ENCODE data around the gene PPP2R2C.

The PPP2R2C gene

DNA sequence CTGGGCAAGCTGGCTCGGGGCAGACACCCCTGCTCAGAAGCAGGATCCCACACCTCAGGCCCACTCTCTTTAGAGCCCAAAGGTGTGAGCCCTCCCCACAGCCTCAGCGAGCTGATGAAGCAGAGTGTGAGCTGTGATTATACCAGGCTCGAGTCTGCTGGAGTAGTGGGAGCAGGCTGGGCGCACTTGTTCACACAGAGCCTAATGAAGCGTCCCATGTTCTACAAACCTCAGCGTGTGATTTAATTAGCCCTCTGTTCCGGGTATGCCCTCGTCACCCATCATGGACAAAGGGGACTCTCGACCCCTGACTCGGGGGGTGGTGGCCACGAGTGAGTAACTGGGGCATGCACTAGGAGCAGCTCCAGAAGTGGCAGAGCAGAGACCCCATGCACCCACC lies 62.3 kb downstream of the PPP2R2C start:
- Mint-ChIP-seq H3K9me3 (no peaks in the 10 kb centered on the region), H3K4me3 (no peak overlapping the region), H3K36me3 (ENCODE audit: low read depth) (no peaks in the 10 kb centered on the region), H3K27ac (no peak overlapping the region), H3K27me3 (peaks cover 11% of the 10 kb centered on the region), H3K4me1 (ENCODE audit: low read depth) (no peaks in the 10 kb centered on the region)
- intact Hi-C loops (cut with micrococcal nuclease) = no loop called here

DNA sequence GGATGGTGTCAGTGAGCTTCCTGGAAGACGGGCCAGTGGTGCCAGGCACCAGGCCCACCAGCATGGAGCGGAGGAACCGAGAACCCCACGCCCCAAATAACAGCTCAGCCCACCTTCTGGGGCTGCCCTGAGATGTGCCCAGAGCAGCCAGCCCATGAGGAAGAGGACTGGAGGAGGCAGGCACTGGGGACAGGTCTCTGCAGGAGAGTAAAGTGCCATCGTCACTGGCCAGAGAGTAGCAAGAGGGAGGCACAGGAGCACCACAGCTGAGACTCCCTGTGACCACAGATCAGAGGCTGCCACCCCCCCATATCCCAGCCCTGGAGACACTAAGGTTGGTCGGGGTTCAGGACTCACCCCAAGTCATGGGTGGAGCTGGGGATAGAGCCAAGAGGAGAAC lies 63.0 kb downstream of the PPP2R2C start:
- intact Hi-C loops (cut with micrococcal nuclease) = no loop called here
- no peaks in the 10 kb centered on the region for H3K36me3 Mint-ChIP-seq (ENCODE audit: low read depth)
- H3K4me1 Mint-ChIP-seq (ENCODE audit: low read depth) = no peaks in the 10 kb centered on the region
- no peak overlapping the region for H3K27ac Mint-ChIP-seq
- H3K4me3 Mint-ChIP-seq = no peak overlapping the region
- H3K27me3 Mint-ChIP-seq = peaks cover 18% of the 10 kb centered on the region
- no peaks in the 10 kb centered on the region for H3K9me3 Mint-ChIP-seq

DNA sequence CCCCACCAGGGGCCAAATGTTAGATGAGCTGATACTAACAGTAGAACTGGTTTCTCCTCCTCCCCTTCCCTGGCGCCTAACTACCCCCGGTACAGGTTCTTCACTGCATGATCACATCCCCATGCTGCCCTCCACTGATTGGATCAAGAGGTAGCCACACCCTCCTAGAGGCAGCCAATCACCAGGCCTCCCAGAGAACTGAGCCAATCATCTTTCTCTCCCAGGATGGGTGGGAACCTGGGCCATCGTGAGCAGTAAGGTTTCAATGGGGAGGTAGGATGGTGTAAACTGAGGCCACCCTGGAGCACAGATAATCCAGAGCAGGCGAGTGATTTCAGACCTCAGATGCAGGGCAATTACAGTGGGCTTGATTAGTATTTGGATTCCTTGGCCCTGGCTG lies 64.2 kb downstream of the PPP2R2C start:
- Mint-ChIP-seq H3K4me1 (ENCODE audit: low read depth) (no peaks in the 10 kb centered on the region), H3K9me3 (no peaks in the 10 kb centered on the region), H3K4me3 (no peak overlapping the region), H3K27me3 (peaks cover 27% of the 10 kb centered on the region), H3K36me3 (ENCODE audit: low read depth) (no peaks in the 10 kb centered on the region), H3K27ac (no peak overlapping the region)
- intact Hi-C loops (cut with micrococcal nuclease) = no loop called here

DNA sequence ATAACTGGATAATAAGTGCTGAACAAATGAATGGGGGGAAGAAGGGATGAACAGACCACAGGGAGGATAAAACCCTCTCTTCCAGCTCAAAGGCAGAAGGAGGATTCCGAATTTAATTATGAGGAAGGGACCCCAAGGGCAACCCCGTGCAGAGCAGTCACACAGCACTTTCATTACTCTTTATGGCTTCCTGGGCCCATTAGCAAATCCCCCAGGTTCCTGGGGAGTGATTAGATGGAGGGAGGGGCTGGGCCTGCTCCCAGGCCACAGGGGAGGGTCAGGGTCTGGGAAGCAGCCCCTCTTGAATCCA lies 67.1 kb downstream of the PPP2R2C start:
- Mint-ChIP-seq H3K27me3 (peaks cover 40% of the 10 kb centered on the region), H3K4me1 (ENCODE audit: low read depth) (no peaks in the 10 kb centered on the region), H3K4me3 (no peak overlapping the region), H3K27ac (no peak overlapping the region), H3K36me3 (ENCODE audit: low read depth) (no peaks in the 10 kb centered on the region), H3K9me3 (no peaks in the 10 kb centered on the region)
- intact Hi-C loops (cut with micrococcal nuclease) = no loop called here

DNA sequence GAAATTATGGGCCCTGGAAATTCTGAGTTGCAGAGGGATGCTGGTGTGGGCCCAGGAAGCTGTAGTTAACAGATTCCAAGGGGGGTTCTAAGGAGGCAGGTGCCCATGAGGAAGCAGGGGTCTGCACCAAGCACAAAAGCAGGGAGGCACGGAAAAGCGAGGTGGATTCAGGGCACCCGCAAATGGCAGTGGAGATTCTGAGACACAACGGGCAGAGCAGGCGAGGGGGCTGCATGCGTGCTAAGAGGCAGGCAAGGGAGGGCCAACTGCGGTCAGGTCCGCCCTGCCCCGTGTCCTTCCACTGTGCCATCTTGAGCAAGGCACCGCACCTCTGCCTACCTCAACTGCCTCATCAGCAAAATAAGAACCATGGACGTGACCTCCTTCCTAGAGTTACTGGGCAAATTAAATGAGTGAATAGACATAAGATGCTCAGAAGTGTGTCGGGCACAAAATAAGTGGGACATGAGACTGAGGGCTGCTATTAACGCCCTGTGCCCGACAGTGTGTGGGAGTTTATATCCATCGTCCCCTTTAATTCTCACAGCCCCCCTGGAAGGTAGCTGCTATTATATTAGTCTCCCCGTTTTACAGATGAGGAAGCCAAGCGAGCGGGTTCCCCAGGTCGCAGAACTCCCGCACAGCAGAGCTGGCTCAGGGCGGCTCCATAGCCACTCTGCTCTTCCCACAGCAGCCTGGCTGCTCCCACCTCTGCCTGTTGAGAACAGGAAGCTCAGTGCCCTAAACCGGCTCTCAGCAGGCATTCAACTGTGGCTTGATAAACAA lies 67.6 kb downstream of the PPP2R2C start:
- intact Hi-C loops (cut with micrococcal nuclease) = no loop called here
- Mint-ChIP-seq H3K9me3 (no peaks in the 10 kb centered on the region), H3K4me3 (no peak overlapping the region), H3K36me3 (ENCODE audit: low read depth) (no peaks in the 10 kb centered on the region), H3K27ac (no peak overlapping the region), H3K4me1 (ENCODE audit: low read depth) (no peaks in the 10 kb centered on the region), H3K27me3 (peaks cover 40% of the 10 kb centered on the region)

DNA sequence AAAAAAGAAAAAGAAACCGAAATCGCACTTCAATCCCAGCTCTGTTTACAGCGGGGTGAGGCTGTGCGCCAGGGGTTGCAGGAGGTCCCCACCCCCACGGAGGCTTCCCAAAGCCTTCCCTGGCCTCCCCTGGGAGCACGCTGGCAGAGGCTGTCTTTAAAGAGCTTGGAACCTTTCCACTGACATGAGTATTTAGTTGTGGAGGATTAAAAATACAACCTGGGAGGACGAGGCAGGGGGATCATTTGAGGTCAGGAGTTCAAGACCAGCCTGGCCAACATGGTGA lies 69.1 kb downstream of the PPP2R2C start:
- intact Hi-C loops (cut with micrococcal nuclease) = no loop called here
- Mint-ChIP-seq H3K9me3 (no peaks in the 10 kb centered on the region), H3K4me1 (ENCODE audit: low read depth) (no peaks in the 10 kb centered on the region), H3K4me3 (no peak overlapping the region), H3K27ac (no peak overlapping the region), H3K27me3 (peaks cover 41% of the 10 kb centered on the region), H3K36me3 (ENCODE audit: low read depth) (no peaks in the 10 kb centered on the region)

DNA sequence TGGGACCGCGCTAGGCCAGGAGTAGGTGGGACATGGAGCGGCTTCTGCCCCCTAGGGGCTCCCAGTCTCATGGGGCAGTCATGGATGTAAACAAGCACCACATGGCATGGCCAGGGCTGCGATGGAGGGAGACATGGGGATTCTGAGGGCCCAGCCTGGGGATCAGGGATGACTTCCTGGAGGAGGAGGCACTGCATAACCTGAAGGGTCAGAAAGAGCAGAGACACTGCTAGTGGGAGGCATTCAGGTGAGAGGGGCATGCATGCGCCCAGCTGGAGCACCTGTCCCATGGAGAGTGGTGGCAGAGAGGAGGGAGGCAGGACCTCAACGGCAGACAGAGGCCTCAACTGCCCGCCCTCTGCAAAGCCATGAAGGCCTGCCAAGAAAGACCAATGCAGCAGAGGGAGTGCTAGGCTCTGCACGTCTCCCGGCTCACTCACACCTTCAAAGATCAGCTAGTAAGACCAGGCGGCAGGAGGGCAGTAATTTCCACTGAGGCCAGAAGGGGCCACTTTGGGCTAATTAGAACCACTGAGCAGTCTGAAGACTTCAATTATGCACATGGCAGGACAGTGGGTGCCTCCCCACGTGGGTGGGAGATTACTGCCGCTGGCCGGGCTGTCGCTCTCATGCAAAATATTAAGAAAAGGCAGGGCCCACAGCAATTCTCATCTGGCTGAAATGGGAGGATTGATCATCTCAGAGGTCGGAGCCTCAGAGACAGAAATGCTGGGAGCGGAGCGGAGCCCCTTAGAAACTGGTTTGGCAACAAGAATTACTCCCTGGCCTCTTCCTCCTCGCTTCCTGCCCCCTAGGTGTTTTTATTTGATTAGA lies 69.6 kb downstream of the PPP2R2C start:
- H3K4me3 Mint-ChIP-seq = no peak overlapping the region
- H3K27ac Mint-ChIP-seq = no peak overlapping the region
- no peaks in the 10 kb centered on the region for H3K4me1 Mint-ChIP-seq (ENCODE audit: low read depth)
- peaks cover 41% of the 10 kb centered on the region for H3K27me3 Mint-ChIP-seq
- no peaks in the 10 kb centered on the region for H3K36me3 Mint-ChIP-seq (ENCODE audit: low read depth)
- intact Hi-C loops (cut with micrococcal nuclease) = no loop called here
- no peaks in the 10 kb centered on the region for H3K9me3 Mint-ChIP-seq

DNA sequence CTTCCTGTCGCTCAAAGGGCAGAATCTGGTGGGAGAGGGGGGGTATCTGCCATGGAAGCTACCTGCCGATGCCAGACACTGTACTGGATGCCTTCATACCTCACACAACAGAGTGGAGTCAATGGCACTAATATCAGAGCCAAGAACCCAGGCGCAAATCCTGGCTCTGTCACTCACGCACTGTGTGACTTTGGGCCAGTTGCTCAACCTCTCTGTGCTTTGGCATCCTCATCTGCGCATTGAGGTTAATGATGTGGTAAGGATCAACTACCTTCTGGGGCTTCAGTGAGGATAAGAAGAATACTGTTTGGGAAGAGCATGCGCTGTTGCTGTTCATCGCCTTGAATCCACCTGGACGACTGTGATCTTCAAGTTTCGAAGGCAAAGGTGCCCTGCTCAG lies 70.6 kb downstream of the PPP2R2C start:
- intact Hi-C loops (cut with micrococcal nuclease) = no loop called here
- peaks cover 40% of the 10 kb centered on the region for H3K27me3 Mint-ChIP-seq
- no peak overlapping the region for H3K27ac Mint-ChIP-seq
- no peaks in the 10 kb centered on the region for H3K4me1 Mint-ChIP-seq (ENCODE audit: low read depth)
- H3K4me3 Mint-ChIP-seq = no peak overlapping the region
- no peaks in the 10 kb centered on the region for H3K36me3 Mint-ChIP-seq (ENCODE audit: low read depth)
- H3K9me3 Mint-ChIP-seq = no peaks in the 10 kb centered on the region

DNA sequence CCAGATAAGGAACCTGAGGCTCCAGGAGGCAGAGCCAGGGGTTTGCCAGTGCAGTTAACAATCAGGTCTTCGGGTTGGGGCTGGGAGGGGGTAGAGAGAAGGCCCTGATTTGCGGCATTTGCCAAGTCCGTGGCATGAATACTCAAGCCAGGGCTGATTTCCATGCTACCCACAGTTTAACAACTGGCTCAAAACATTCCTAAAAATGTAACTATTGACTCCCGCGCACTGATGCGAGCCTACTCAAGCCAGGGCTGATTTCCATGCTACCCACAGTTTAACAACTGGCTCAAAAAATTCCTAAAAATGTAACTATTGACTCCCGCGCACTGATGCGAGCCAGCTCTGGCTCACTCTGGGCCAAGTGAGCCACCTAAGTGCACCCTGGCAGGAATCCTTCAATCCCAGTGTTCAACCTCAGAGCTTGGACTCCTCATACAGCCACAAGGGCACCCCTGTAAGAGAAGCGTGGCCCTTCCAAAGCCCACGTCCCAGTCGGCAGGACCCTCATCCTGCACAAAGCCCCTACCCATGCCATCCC lies 75.6 kb downstream of the PPP2R2C start:
- H3K27ac Mint-ChIP-seq = no peak overlapping the region
- H3K9me3 Mint-ChIP-seq = no peaks in the 10 kb centered on the region
- H3K27me3 Mint-ChIP-seq = peaks cover 3% of the 10 kb centered on the region
- H3K36me3 Mint-ChIP-seq (ENCODE audit: low read depth) = no peaks in the 10 kb centered on the region
- H3K4me3 Mint-ChIP-seq = no peak overlapping the region
- intact Hi-C loops (cut with micrococcal nuclease) = no loop called here
- no peaks in the 10 kb centered on the region for H3K4me1 Mint-ChIP-seq (ENCODE audit: low read depth)

DNA sequence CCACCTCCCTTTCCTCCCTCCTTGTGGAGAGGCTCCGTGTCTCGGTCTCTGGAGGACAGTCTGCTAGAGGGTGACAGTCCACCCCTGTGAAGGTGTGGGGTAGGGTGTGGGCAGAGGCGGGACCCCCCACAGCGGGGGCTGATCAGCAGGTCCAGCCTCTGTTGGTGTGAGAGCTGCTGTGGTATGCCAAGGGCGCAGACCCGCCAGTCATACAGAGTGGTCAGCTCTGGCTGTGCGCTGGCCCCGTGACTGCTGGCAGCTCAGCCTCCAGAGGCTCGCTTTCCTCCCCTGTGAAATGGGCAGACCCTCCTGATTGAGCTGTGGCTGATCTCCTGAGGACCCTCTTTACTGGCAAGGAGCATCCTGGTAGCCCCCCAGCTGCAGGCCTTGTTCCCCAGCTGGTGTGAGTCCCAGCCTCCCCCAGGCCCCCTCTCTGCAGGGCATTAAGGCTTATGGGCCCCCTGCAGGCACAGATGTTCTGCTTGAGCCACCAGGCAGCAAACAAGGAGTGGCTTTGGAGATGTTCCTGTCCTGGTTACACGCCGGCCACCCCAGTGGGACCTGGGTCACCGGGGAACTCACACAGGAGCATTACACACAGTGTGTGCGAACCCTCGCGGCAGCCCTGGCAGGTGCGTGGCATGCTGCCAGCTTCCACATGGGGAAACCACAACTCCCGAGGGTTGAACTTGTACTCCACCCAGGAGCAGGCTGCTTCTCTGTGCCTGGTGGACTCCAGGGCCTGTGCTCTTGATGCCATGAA lies 76.8 kb downstream of the PPP2R2C start:
- Mint-ChIP-seq H3K27me3 (peaks cover 1% of the 10 kb centered on the region), H3K36me3 (ENCODE audit: low read depth) (no peaks in the 10 kb centered on the region), H3K9me3 (no peaks in the 10 kb centered on the region), H3K4me1 (ENCODE audit: low read depth) (no peaks in the 10 kb centered on the region), H3K4me3 (no peak overlapping the region), H3K27ac (no peak overlapping the region)
- intact Hi-C loops (cut with micrococcal nuclease) = no loop called here

DNA sequence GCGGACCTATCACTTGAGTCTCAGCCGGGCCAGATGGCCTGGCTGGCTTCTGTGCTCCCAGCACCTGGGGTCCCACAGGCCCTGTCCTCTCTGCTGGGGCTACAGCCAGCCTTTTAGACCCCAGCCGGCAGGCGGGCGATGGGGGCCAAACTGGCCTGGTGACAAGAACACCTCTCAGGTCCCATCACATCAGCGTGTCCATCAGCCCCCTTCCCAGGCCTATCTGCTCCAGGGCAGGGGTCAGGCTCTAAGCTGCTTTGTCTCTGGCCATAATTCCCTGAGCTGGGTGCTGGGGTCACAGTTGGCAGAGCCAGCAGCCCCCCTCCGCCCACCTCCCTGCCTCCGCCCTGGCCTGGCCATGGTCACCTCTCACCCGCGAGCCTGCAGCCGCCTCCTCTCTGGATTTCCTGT lies 77.7 kb downstream of the PPP2R2C start:
- Mint-ChIP-seq H3K27me3 (peaks cover under 1% of the 10 kb centered on the region), H3K9me3 (no peaks in the 10 kb centered on the region), H3K36me3 (ENCODE audit: low read depth) (no peaks in the 10 kb centered on the region), H3K27ac (no peak overlapping the region), H3K4me3 (no peak overlapping the region), H3K4me1 (ENCODE audit: low read depth) (no peaks in the 10 kb centered on the region)
- intact Hi-C loops (cut with micrococcal nuclease) = no loop called here

DNA sequence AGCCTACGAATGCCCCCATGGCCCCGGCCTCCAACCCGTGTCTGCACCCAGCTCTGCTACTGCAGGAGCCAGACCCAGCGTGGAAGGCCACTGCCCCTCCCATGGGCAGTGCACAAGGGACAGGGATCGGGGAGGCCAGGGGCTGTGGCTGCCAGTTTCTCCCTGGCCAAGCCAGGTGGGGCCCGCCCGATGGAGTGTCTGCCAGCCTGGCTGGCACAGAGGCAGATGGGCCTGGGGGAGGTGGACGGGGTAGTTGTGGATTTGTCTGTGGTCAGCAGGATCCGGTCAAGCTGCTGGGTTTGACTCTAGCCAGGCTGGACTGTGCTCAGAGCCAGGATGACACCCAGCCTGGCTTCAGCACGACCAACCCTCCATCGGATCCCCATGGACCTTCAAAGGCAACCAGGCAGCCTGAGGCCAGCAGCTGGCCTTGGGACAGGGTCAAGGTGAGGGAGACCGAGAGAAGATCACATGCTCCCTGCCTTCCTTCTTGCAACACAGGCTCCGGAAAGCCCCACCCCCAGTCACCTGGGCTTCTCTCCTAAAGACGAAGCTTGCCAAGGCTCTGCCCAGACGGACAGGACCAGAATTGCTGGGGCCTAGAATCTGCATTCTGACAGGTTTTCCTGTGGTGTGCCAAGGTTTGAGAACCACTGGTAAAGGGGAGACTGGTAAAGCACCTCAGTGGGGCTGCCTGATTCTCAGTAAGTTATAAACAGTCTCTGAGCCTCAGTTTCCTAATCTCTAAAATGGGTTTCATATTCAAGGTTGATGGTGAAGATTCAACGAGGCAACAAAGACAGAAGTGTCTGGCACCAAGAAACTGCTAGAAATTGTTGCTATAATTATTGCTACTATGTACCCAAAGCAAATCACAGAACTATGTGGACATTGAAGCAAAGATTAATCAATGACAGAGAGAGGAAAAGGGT lies 78.6 kb downstream of the PPP2R2C start:
- no peaks in the 10 kb centered on the region for H3K9me3 Mint-ChIP-seq

DNA sequence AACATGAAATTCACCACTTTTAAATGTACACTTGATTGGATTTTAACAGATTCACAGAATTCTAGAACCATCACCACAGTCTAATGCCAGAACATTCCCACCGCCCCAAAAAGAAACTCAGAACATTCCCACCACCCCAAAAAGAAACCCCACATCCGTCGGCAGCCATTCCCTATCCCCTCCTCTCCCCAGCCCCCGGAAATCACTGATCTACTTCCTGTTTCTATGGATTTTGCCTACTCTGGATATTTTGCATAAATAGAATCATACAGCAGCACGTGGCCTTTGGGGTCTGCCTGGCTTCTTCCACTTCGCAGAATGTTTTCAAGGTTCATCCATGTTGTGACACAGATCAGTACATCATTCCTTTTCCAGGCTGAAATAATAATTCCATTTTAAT lies 79.3 kb downstream of the PPP2R2C start:
- H3K27ac Mint-ChIP-seq = no peak overlapping the region
- no peak overlapping the region for H3K4me3 Mint-ChIP-seq
- no peaks in the 10 kb centered on the region for H3K4me1 Mint-ChIP-seq (ENCODE audit: low read depth)
- intact Hi-C loops (cut with micrococcal nuclease) = no loop called here
- H3K9me3 Mint-ChIP-seq = no peaks in the 10 kb centered on the region
- H3K36me3 Mint-ChIP-seq (ENCODE audit: low read depth) = no peaks in the 10 kb centered on the region
- H3K27me3 Mint-ChIP-seq = no peaks in the 10 kb centered on the region

More for the DNA sequence above, 78.6 kb downstream of the PPP2R2C start:
- H3K4me3 Mint-ChIP-seq = no peak overlapping the region
- no peaks in the 10 kb centered on the region for H3K27me3 Mint-ChIP-seq
- no peaks in the 10 kb centered on the region for H3K36me3 Mint-ChIP-seq (ENCODE audit: low read depth)
- intact Hi-C loops (cut with micrococcal nuclease) = no loop called here
- no peak overlapping the region for H3K27ac Mint-ChIP-seq
- no peaks in the 10 kb centered on the region for H3K4me1 Mint-ChIP-seq (ENCODE audit: low read depth)

Data from dendritic cell treated with granulocyte-macrophage colony-stimulating factor and Interleukin-4, amounts not matched to agents 40 ng/mL and 50 ng/mL, for 4 days (primary cell).